Liver (tissue), 3 donors: Measurements from ENCODE around the gene TLL2.

ENCODE experiments used
- CTCF ChIP-seq: fragments of 150-350 bp; IDR thresholded peaks from 2 replicates; pipeline ENCODE4 v1.5.1; 2017; ENCODE audit warnings: improper control_type of control experiment, low read depth, low read length; ENCODE audit not compliant: missing input control
- EGR1 ChIP-seq, 2 donors: IDR thresholded peaks; 2 replicates each; pipeline ENCODE4 v1.6.1; 2016 to 2018; ENCODE audit warnings: antibody characterized with exemption in 2 of 2, low read depth in 2 of 2
- FOXA2 ChIP-seq: IDR thresholded peaks from 2 replicates; pipeline ENCODE4 v1.6.1; 2016; ENCODE audit warnings: antibody characterized with exemption
- GABPA ChIP-seq, 2 donors: IDR thresholded peaks in 1 of 2; conservative IDR thresholded peaks in 1 of 2; 2 replicates each; pipeline ENCODE4 v1.6.1; 2016; ENCODE audit warnings: antibody characterized with exemption in 2 of 2, mild to moderate bottlenecking in 1 of 2, moderate library complexity in 1 of 2
- JUND ChIP-seq, 2 donors: IDR thresholded peaks; 2 replicates each; pipeline ENCODE4 v1.6.1; 2016; ENCODE audit warnings: antibody characterized with exemption in 2 of 2
- MAX ChIP-seq: IDR thresholded peaks from 2 replicates; pipeline ENCODE4 v1.6.1; 2016; ENCODE audit warnings: antibody characterized with exemption
- RAD21 ChIP-seq, 2 donors: IDR thresholded peaks; 2 replicates each; pipeline ENCODE4 v1.6.1; 2016; ENCODE audit warnings: antibody characterized with exemption in 2 of 2, mild to moderate bottlenecking in 2 of 2
- REST ChIP-seq: IDR thresholded peaks from 2 replicates; pipeline ENCODE4 v1.6.1; 2016; ENCODE audit warnings: antibody characterized with exemption, mild to moderate bottlenecking
- SP1 ChIP-seq: IDR thresholded peaks from 2 replicates; pipeline ENCODE4 v1.6.1; 2018; ENCODE audit warnings: antibody characterized with exemption, mild to moderate bottlenecking
- TAF1 ChIP-seq: conservative IDR thresholded peaks from 2 replicates; pipeline ENCODE4 v1.6.1; 2016; ENCODE audit warnings: antibody characterized with exemption, mild to moderate bottlenecking
- YY1 ChIP-seq: IDR thresholded peaks from 2 replicates; pipeline ENCODE4 v1.6.1; 2016; ENCODE audit warnings: antibody characterized with exemption, mild to moderate bottlenecking
- donor health status: healthy.
- donor health status: healthy.

GRCh38 chr10:96389785-96390184, 123.9 kb downstream of the TLL2 start:
- no peak for TF ChIP-seq CTCF
- TF ChIP-seq TAF1, result no peak
- TF ChIP-seq YY1, result no peak
- no peak for TF ChIP-seq MAX
- TF ChIP-seq JUND (IDR thresholded peaks at IDR 0.05), result no peak
- no peak for TF ChIP-seq RAD21 (IDR thresholded peaks at IDR 0.05)
- no peak for TF ChIP-seq GABPA (IDR thresholded peaks at IDR 0.05 in 1 of 2, conservative IDR thresholded peaks at IDR 0.05 in 1 of 2)
- no peak for TF ChIP-seq SP1
- TF ChIP-seq EGR1 (IDR thresholded peaks at IDR 0.05; ENCODE audit: low read depth in 2 of 2), result no peak
- no peak for TF ChIP-seq REST
- TF ChIP-seq FOXA2, result no peak
